ENCODE results near the gene VSX1.

VSX1 gene

DNA sequence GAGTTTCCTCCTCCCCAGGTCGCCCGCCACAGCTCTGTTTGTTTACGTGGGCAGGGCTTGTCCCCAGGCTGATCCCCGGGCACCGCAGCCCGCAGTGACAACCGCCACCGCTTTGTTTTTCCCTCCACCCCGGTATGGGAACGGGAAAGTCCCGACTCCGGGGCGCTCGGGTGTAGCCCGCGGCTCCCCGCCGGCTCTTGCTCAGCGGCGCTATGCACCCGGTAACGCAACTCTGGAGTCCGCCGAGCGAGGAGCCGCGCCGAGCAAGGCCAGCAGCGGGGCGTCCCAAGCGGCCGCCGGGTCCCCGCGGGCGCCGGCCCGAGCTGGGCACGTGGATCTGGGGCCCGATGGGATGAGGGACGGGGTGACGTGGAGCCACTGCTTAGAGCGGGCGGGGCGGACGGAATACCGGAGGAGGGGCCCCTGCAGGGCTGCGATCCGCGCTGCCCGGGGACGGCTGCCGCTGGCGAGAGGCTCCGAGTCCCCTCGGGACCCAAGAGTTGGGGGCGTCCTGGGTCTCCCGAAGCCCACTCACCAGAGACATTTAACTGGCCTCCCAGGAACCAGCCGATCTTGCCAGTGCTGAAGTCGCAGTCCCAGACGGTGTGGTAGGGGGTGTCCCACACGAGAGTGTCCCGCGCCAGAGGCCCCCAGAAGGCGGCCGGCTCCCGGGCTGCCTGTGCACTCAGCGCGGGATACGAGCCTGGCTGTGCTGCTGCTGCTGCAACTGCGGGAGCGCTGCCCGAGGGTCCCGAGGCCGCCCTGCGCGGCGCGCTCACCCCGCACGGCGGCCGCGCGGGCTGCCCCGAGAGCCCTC lies 24.5 kb downstream of the VSX1 start:
- TF ChIP-seq CTCF (IDR thresholded peaks at IDR 0.05; ENCODE audit: low read depth, low read length) = no peak
- TF ChIP-seq, protein P1, sequence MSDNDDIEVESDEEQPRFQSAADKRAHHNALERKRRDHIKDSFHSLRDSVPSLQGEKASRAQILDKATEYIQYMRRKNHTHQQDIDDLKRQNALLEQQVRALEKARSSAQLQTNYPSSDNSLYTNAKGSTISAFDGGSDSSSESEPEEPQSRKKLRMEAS (IDR thresholded peaks at IDR 0.05; ENCODE audit: low read depth, low read length) = peak; percentile 20; the same call in 1 of the 2 replicates
- no peak for TF ChIP-seq MYC (IDR thresholded peaks at IDR 0.05; ENCODE audit: low read depth, low read length)
- H3K4me3 ChIP-seq (ENCODE audit: low read depth, low read length) = peak overlapping the region; percentile 56
- peak; percentile 79 for DNase-seq (ENCODE audit: low read depth)

- DNase-seq (ENCODE audit: low read depth) = no peak
- H3K4me3 ChIP-seq (ENCODE audit: low read depth, low read length) = peak overlapping the region; percentile 56
- no peak for TF ChIP-seq POLR2A (IDR thresholded peaks at IDR 0.05; ENCODE audit: extremely low read depth, insufficient read length)
- TF ChIP-seq, protein P1 (IDR thresholded peaks at IDR 0.05; ENCODE audit: low read depth, low read length) = 0 out of 2 replicates have a peak, but pooled peaks have one; percentile 7
- no peak for TF ChIP-seq MYC (IDR thresholded peaks at IDR 0.05; ENCODE audit: low read depth, low read length)
- TF ChIP-seq CTCF (IDR thresholded peaks at IDR 0.05; ENCODE audit: low read depth, low read length) = no peak
These were observed 25.2 kb downstream of the VSX1 start for GRCh38 chr20:25056690-25057233.

DNA sequence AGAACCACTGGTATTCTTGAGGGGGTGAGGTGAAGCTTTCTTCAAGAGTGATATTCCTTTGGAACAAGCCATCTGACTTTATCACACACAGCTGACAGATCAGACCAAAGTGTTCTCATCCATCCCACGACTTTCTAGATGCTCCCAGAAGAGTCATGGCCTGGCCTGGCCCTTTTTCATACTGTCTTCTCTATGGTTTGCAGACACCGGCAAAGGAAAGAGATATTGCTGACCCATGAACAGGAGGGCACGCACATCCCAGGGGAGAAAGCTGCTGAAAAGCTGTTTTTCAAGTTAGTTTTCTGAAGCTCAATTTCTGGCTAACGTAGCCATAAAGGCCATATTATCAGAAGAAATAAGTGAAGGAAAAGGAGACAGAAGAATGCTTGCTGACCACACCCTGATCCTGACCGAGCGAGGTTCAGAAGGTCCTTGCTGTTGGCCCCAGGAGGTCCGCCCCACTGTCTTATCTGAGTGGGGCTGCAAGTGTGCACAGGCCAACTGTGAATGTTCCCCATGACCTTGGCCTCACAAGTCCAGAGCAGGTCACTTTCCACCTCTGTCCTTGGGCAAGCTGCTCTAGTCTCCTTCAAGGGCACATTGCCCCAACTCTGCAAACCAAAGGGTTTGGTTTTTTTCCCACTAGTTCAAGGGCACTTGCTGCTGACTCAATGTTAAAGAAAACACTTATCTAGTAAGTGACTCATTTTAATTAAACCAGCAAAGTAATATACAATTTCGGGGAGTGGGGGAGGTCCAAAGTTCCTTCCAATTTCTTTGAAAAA lies 26.0 kb downstream of the VSX1 start:
- no peak for DNase-seq (ENCODE audit: low read depth)
- TF ChIP-seq CTCF (IDR thresholded peaks at IDR 0.05; ENCODE audit: low read depth, low read length) (no peak), MYC (IDR thresholded peaks at IDR 0.05; ENCODE audit: low read depth, low read length) (no peak), POLR2A (IDR thresholded peaks at IDR 0.05; ENCODE audit: extremely low read depth, insufficient read length) (no peak)
- TF ChIP-seq, protein P1 (IDR thresholded peaks at IDR 0.05; ENCODE audit: low read depth, low read length) = no peak
- H3K4me3 ChIP-seq (ENCODE audit: low read depth, low read length) = no peak overlapping the region

GRCh38 chr20:25054995-25055629 lies 26.8 kb downstream of the VSX1 start:
- H3K4me3 ChIP-seq (ENCODE audit: low read depth, low read length) = no peak overlapping the region
- TF ChIP-seq, protein P1 (IDR thresholded peaks at IDR 0.05; ENCODE audit: low read depth, low read length) = no peak
- TF ChIP-seq POLR2A (IDR thresholded peaks at IDR 0.05; ENCODE audit: extremely low read depth, insufficient read length) (no peak), MYC (IDR thresholded peaks at IDR 0.05; ENCODE audit: low read depth, low read length) (no peak), CTCF (IDR thresholded peaks at IDR 0.05; ENCODE audit: low read depth, low read length) (no peak)
- no peak for DNase-seq (ENCODE audit: low read depth)

- no peak for TF ChIP-seq MYC (IDR thresholded peaks at IDR 0.05; ENCODE audit: low read depth, low read length)
- TF ChIP-seq, protein P1 (IDR thresholded peaks at IDR 0.05; ENCODE audit: low read depth, low read length) = no peak
- TF ChIP-seq POLR2A (IDR thresholded peaks at IDR 0.05; ENCODE audit: extremely low read depth, insufficient read length) = no peak
- no peak for TF ChIP-seq CTCF (IDR thresholded peaks at IDR 0.05; ENCODE audit: low read depth, low read length)
- H3K4me3 ChIP-seq (ENCODE audit: low read depth, low read length) = no peak overlapping the region
- DNase-seq (ENCODE audit: low read depth) = no peak
These were observed 27.7 kb downstream of the VSX1 start for GRCh38 chr20:25054096-25054820.

Measured in NB4 (cell line).